Activated CD8-positive, alpha-beta memory T cell treated with anti-CD3 and anti-CD28 coated beads, Interleukin-2, amount 50 U/mL, for 24 hours (primary cell): ENCODE results near the gene CAD.
"Not testable (repeated sequence)": the region's sequence is repeated elsewhere in the genome, so short reads cannot be mapped to it uniquely, and the experiment has no call there.

Experiments
- DNase-seq: peaks from one replicate; pipeline ENCODE4 v3.0.0-alpha.2; 2020; ENCODE audit errors: extremely low read depth

Gene CAD

GRCh38 chr2:27217173-27218121 is at the start of gene CAD:
Gene CAD (plus strand): TSS chr2:27217369. CDS start chr2:27217552, 183 bp downstream.
- peak; percentile 70 for DNase-seq

GRCh38 chr2:27170581-27171337 is 46.4 kb upstream of the CAD start:
- no peak for DNase-seq

GRCh38 chr2:27171351-27171848 is 45.8 kb upstream of the CAD start:
- no peak for DNase-seq

GRCh38 chr2:27174638-27175037 is 42.5 kb upstream of the CAD start:
- DNase-seq = no peak

GRCh38 chr2:27175330-27175729 is 41.8 kb upstream of the CAD start:
- DNase-seq = no peak

- DNase-seq = not testable (repeated sequence)
Measured at GRCh38 chr2:27175781-27176180, 41.4 kb upstream of the CAD start.

- DNase-seq = no peak
Measured at GRCh38 chr2:27177441-27178351, 39.5 kb upstream of the CAD start.

GRCh38 chr2:27178469-27178868 is 38.7 kb upstream of the CAD start:
- no peak for DNase-seq

GRCh38 chr2:27179344-27180000 is 37.7 kb upstream of the CAD start:
- DNase-seq = no peak

- DNase-seq = no peak
Measured at GRCh38 chr2:27182346-27182745, 34.8 kb upstream of the CAD start.

GRCh38 chr2:27184115-27184514 is 33.1 kb upstream of the CAD start:
- DNase-seq = no peak

- no peak for DNase-seq
Measured at GRCh38 chr2:27185331-27186026, 31.7 kb upstream of the CAD start.

- no peak for DNase-seq
Measured at GRCh38 chr2:27186613-27187345, 30.4 kb upstream of the CAD start.

GRCh38 chr2:27189989-27190388 is 27.2 kb upstream of the CAD start:
- no peak for DNase-seq

GRCh38 chr2:27191070-27191829 is 25.9 kb upstream of the CAD start:
- DNase-seq = no peak

- DNase-seq = no peak
Measured at GRCh38 chr2:27194538-27195354, 22.4 kb upstream of the CAD start.

GRCh38 chr2:27195799-27196198 is 21.4 kb upstream of the CAD start:
- not testable (repeated sequence) for DNase-seq

GRCh38 chr2:27198068-27198467 is 19.1 kb upstream of the CAD start:
- not testable (repeated sequence) for DNase-seq
